ENCODE measurements around the gene C6orf136.
A peak's percentile ranks its signal among the peaks of the same experiment; 100 is the strongest.

The C6orf136 gene, protein sequence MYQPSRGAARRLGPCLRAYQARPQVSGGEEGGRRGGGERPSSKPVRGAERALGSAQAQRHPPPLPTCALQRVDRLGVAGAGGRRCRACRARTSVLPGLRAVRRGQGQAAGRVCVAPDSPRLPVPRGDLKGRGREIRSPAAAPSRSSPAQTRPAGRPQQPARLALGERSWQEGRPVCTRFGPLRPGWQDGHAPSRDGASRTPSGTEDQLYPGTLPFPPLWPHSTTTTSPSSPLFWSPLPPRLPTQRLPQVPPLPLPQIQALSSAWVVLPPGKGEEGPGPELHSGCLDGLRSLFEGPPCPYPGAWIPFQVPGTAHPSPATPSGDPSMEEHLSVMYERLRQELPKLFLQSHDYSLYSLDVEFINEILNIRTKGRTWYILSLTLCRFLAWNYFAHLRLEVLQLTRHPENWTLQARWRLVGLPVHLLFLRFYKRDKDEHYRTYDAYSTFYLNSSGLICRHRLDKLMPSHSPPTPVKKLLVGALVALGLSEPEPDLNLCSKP

DNA sequence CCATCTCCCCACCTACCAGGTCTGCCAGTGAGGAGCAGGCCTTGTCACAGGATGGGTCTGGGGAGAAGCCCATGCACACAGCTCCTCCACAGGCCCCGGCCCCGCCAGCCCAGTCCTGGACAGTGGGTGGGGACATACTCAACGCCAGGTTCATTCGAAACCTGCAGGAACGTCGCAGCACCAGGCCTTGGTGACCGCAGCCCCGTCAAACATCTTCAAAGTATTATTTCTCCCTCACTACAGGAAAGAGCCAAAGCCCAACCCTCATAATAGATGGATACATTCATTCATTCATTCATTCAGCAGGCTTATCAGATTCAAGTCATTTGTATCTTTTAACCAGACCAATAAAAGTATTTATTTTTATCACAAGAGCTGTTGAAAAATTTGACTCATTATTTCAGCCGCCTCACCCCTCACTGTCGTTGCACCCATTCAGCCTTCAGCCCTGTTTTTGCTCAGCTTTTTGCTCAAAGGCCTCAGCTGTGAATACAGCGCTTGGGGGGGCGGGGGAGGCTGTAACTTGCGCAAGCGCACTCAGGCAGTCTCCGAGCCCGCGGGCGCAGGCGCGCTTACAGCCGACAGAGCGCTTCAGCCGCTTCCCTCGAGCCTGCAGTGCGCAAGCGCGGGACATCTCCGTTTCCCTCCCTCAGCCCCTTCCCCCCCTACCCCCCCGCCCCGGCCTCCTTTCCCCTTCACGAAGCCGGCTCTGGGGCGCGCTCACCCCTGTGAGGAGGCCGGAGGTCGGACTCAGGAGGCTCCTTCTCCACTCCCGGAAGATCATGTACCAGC lies at the start of gene C6orf136:
Gene C6orf136, plus strand, starts transcription at position 684 of the 792 bp plus-strand sequence. Its CDS starts 99 bp downstream, at position 783.
- DNase-seq: peak; percentile 93

DNA sequence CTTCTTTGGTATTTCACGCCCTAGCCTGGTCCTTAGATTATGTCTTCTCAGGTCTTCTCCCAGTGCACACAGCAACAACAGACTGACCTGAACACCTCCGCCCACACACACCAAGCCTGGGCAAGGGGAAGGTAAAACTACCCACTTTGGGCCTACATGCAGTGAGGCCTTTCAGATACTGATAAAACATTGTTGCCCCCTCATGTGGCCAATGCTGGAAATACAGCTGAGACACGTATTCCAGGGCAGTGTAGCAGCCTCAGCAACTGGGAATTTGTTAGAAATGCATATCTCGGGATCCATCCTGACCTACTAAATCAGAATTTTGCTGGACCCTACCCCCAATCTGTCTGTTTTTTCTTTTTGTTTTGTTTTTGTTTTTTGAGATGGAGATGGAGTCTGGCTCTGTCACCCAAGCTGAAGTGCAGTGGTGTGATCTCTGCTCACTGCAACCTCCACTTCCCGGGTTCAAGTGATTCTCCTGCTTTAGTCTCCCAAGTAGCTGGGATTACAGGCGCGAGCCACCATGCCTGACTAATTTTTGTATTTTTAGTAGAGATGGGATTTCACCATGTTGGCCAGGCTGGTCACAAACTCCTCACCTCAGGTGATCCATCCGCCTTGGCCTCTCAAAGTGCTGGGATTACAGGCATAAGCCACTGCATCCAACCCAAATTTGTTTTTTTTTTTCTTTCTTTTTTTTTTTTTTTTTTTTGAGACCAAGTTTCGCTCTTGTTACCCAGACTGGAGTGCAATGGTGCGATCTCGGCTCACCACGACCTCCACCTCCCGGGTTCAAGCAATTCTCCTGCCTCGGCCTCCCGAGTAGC lies 49.4 kb upstream of the C6orf136 start:
- peak; percentile 79 for DNase-seq

- no peak for DNase-seq
These were observed 47.9 kb upstream of the C6orf136 start for GRCh38 chr6:30598912-30599624.

DNA sequence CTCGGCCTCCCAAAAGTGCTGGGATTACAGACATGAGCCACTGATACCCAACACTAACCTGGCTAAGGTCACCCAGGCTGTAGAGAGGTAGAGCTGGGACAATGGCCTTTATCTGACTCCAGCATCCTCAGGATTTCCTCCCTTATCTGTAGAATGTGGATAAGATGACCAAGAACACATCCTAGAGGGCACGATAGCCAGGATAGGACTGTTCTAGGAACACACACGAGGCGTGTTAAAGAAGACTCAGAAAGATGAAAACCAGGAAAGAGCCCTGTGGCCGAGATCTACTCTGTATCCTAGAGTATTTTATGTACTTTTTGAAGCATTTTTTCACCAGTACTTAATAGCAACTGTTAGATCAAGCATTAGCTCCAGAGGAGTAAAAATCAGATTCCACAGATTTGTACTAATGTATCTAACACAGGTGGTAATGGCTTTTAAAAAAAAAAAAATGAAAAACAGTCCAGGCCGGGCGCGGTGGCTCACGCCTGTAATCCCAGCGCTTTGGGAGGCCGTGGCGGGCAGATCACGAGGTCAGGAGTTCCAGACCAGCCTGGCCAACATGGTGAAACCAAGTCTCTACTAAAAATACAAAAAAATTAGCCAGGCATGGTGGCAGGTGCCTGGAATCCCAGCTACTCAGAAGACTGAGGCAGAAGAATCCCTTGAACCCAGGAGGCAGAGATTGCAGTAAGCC lies 47.2 kb upstream of the C6orf136 start:
- no peak for DNase-seq

GRCh38 chr6:30600451-30600961 lies 46.4 kb upstream of the C6orf136 start:
- no peak for DNase-seq

DNA sequence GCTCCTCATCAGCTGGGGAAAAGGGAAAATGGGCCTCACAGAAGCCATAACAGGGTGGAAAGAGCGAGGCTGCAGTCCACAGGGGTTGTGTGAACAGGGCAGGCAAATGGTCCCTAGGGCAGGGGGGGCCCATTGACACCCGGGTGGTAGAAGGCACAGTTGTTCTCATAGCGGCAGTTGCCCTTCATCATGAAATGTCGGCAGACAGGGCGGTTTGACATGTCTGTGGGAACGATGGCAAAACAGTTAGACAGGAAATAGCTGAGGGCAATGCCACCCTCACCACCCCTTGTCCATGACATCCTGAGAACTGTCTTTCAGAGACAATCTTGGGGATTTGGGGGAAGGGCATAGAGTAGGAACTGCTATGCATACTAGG lies 45.5 kb upstream of the C6orf136 start:
- DNase-seq: no peak

- no peak for DNase-seq
These were observed 44.9 kb upstream of the C6orf136 start for GRCh38 chr6:30601815-30602641.

DNA sequence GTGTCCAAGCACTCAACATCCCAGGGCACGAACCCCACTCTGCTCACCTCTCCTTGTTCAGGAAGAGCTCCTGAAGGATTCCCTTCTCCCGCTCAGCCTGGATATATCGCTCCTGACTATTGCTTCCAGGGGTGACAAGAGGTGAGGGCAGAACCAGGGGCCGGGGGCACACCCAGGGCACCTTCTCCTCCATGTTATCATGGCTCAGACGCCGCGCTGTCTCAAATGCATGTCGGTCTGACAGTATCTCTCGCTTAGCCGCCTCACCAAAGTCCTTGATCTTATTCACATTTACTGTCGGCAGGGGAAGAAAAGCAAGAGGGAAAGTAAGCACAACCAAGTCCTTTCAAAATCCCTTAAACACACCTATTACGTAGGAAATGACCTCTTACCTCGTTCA lies 43.0 kb upstream of the C6orf136 start:
- DNase-seq: no peak

GRCh38 chr6:30610065-30610464 lies 36.9 kb upstream of the C6orf136 start:
- DNase-seq: no peak

- no peak for DNase-seq
These were observed 35.6 kb upstream of the C6orf136 start for GRCh38 chr6:30611150-30611855.

- DNase-seq: no peak
These were observed 35.1 kb upstream of the C6orf136 start for GRCh38 chr6:30611856-30612194.

GRCh38 chr6:30612213-30612612 lies 34.7 kb upstream of the C6orf136 start:
- no peak for DNase-seq

GRCh38 chr6:30612687-30613248 lies 34.2 kb upstream of the C6orf136 start:
- DNase-seq: no peak

- DNase-seq: no peak
These were observed 33.5 kb upstream of the C6orf136 start for GRCh38 chr6:30613251-30614043.

DNA sequence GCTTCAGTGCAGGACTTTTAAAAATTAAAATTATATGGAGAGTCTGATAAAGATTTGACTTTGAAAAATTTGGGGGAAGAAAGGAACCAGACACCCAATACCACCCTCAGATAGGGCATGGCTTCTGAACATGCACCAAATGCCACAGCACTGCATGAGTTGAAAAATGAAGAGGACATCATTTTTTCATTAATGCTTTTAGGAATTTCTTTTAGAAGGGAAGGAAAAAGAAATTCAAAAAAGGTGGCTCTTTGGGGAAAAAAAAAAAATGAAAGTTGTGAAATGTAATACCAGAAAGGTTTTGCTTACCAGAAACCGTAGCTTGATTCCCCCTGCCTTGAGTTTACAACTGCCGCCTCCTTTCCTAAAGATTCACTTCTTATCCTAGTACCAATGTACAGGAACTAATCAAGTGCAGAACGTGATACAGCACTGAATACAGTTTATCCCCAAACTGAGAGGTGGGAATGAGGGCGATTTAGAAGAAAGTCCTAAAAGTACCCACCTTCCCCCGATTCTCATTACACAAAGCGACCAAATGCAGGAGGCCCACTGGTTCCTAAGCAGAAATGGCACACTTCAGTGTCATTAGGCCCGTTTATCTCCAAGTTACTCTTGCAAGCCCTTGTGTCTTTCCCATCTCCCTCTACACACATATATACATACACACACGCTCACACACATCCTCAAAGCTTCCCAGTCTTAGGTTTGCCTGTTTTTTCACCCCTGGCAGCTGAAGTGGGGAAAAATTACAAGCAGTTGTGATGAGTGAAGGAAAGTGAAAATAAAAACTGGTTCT lies 32.7 kb upstream of the C6orf136 start:
- no peak for DNase-seq

DNA sequence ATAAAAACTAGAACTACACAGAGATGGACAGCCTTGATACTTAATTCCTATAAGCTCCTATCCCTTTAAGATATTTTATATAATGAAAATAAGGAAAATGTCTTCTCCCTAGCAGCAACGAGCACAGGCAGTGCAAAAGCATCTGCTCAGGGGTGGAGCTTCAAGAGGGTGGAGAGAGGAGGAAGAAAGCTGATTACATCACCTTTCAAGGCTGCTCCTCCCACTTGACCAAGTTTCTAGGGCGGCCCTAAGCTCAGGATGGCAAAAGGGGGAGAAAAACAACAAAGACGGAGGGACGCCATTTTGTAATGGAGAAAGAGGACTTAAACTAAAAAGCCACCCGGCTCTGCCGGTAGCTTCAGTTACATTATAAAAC lies 32.1 kb upstream of the C6orf136 start:
- peak; percentile 71 for DNase-seq

GRCh38 chr6:30615219-30615957 lies 31.5 kb upstream of the C6orf136 start:
- DNase-seq: peak; percentile 61
